H9 (cell line): Measurements from ENCODE around the gene CPNE2. TPM values are rescaled to one million over a fixed set of nuclear protein-coding genes. Genes with fewer than 3 reads are reported as not detected.

Source experiments
- DNase-seq: peaks from one replicate; pipeline ENCODE4 v3.0.0-alpha.2; 2017
- H2AFZ ChIP-seq: one replicate; pipeline ENCODE4 v1.6.1; 2013; ENCODE audit warnings: mild to moderate bottlenecking, low read length, control low read depth, moderate library complexity
- H2AK5ac ChIP-seq: 2 replicates; pipeline ENCODE4 v1.6.1; 2013; ENCODE audit warnings: low read length, control low read depth, mixed read lengths; ENCODE audit not compliant: insufficient read length
- H2BK120ac ChIP-seq: one replicate; pipeline ENCODE4 v1.6.1; 2013; ENCODE audit warnings: low read depth, mild to moderate bottlenecking, low read length, control low read depth, inconsistent platforms; ENCODE audit not compliant: poor library complexity, severe bottlenecking
- H2BK12ac ChIP-seq: 2 replicates; pipeline ENCODE4 v1.6.1; 2013; ENCODE audit warnings: low read length, control low read depth, mixed read lengths, low read depth; ENCODE audit not compliant: insufficient read length
- H2BK15ac ChIP-seq: 2 replicates; pipeline ENCODE4 v1.6.1; 2013; ENCODE audit warnings: low read depth, low read length, control low read depth
- H2BK20ac ChIP-seq: one replicate; pipeline ENCODE4 v1.6.1; 2013; ENCODE audit warnings: low read depth, mild to moderate bottlenecking, low read length, control low read depth, inconsistent platforms; ENCODE audit not compliant: poor library complexity, severe bottlenecking
- H2BK5ac ChIP-seq: 2 replicates; pipeline ENCODE4 v1.6.1; 2013; ENCODE audit warnings: low read length, control low read depth, mixed read lengths; ENCODE audit not compliant: insufficient read length
- H3K14ac ChIP-seq: 2 replicates; pipeline ENCODE4 v1.6.1; 2013; ENCODE audit warnings: low read length, control low read depth; ENCODE audit not compliant: insufficient read depth
- H3K18ac ChIP-seq: 2 replicates; pipeline ENCODE4 v1.6.1; 2013; ENCODE audit warnings: low read depth, mild to moderate bottlenecking, mixed read lengths, low read length, control low read depth; ENCODE audit not compliant: insufficient read length
- H3K23ac ChIP-seq: 2 replicates; pipeline ENCODE4 v1.6.1; 2013; ENCODE audit warnings: low read length, control low read depth, mixed read lengths, low read depth; ENCODE audit not compliant: insufficient read length
- H3K23me2 ChIP-seq: 2 replicates; pipeline ENCODE4 v1.6.1; 2013; ENCODE audit warnings: low read depth, mild to moderate bottlenecking, mixed read lengths, low read length, control low read depth; ENCODE audit not compliant: insufficient read length, poor library complexity, severe bottlenecking
- H3K27ac ChIP-seq: 2 replicates; pipeline ENCODE4 v1.5.1; 2013; ENCODE audit warnings: low read length, control low read depth, mixed read lengths, low read depth; ENCODE audit not compliant: insufficient read length
- H3K27me3 ChIP-seq: 2 replicates; pipeline ENCODE4 v1.6.1; 2013; ENCODE audit warnings: low read length, control low read depth, inconsistent platforms; ENCODE audit not compliant: insufficient read depth
- H3K4ac ChIP-seq: 2 replicates; pipeline ENCODE4 v1.6.1; 2013; ENCODE audit warnings: low read depth, mild to moderate bottlenecking, control low read depth, inconsistent platforms, low read length, moderate library complexity
- H3K4me1 ChIP-seq: 2 replicates; pipeline ENCODE4 v1.6.1; 2013; ENCODE audit warnings: low read length, control low read depth, inconsistent platforms; ENCODE audit not compliant: insufficient read depth
- H3K4me2 ChIP-seq: 2 replicates; pipeline ENCODE4 v1.6.1; 2013; ENCODE audit warnings: low read length, control low read depth, mixed read lengths; ENCODE audit not compliant: insufficient read length, insufficient read depth
- H3K56ac ChIP-seq: 2 replicates; pipeline ENCODE4 v1.6.1; 2013; ENCODE audit warnings: low read depth, mild to moderate bottlenecking, mixed read lengths, low read length, control low read depth; ENCODE audit not compliant: insufficient read length
- H3K79me1 ChIP-seq: 2 replicates; pipeline ENCODE4 v1.6.1; 2013; ENCODE audit warnings: low read depth, mild to moderate bottlenecking, moderate library complexity, low read length, control low read depth, inconsistent platforms; ENCODE audit not compliant: insufficient read depth, poor library complexity, severe bottlenecking
- H3K79me2 ChIP-seq: 2 replicates; pipeline ENCODE4 v1.6.1; 2013; ENCODE audit warnings: low read length, control low read depth, inconsistent platforms; ENCODE audit not compliant: insufficient read depth
- H3K9ac ChIP-seq: 2 replicates; pipeline ENCODE4 v1.6.1; 2013; ENCODE audit warnings: low read length, control low read depth, mixed read lengths; ENCODE audit not compliant: insufficient read length; ENCODE audit errors: extremely low read depth
- H3K9me3 ChIP-seq: one replicate; pipeline ENCODE4 v1.6.1; 2013; ENCODE audit warnings: low read depth, low read length, inconsistent platforms; ENCODE audit not compliant: control insufficient read depth
- H3T11ph ChIP-seq: one replicate; pipeline ENCODE4 v1.6.1; 2013; ENCODE audit warnings: mild to moderate bottlenecking, low read length, control low read depth, inconsistent platforms
- H4K20me1 ChIP-seq: one replicate; pipeline ENCODE4 v1.6.1; 2013; ENCODE audit not compliant: control insufficient read depth, insufficient read length, insufficient read depth
- H4K5ac ChIP-seq: 2 replicates; pipeline ENCODE4 v1.6.1; 2013; ENCODE audit warnings: low read depth, mild to moderate bottlenecking, mixed read lengths, low read length, control low read depth; ENCODE audit not compliant: insufficient read length
- H4K8ac ChIP-seq: replicated peaks from 2 replicates; pipeline ENCODE4 v1.6.1; 2013; ENCODE audit warnings: low read length, control low read depth, mixed read lengths, low read depth; ENCODE audit not compliant: insufficient read length
- H4K91ac ChIP-seq: 2 replicates; pipeline ENCODE4 v1.6.1; 2013; ENCODE audit warnings: low read depth, mild to moderate bottlenecking, moderate library complexity, mixed read lengths, low read length, control low read depth; ENCODE audit not compliant: insufficient read length
- H3K27ac Mint-ChIP-seq, 3 experiments: 2 replicates in 2 of 3; 3 replicates in 1 of 3; pipeline ENCODE4 v1.8.0; 2020 to 2021; ENCODE audit warnings: mixed read lengths in 3 of 3, mild to moderate bottlenecking in 1 of 3, moderate library complexity in 1 of 3
- H3K27me3 Mint-ChIP-seq: 2 replicates; pipeline ENCODE4 v1.8.0; 2021; ENCODE audit warnings: low read depth, mild to moderate bottlenecking, moderate library complexity, mixed read lengths
- H3K36me3 Mint-ChIP-seq, 3 experiments: 2 replicates in 2 of 3; 3 replicates in 1 of 3; pipeline ENCODE4 v1.8.0; 2020 to 2021; ENCODE audit warnings: low read depth in 3 of 3, mixed read lengths in 3 of 3; ENCODE audit not compliant: insufficient read depth in 1 of 3
- H3K4me1 Mint-ChIP-seq, 2 experiments: 2 replicates each; pipeline ENCODE4 v1.8.0; 2020; ENCODE audit warnings: mixed read lengths in 2 of 2
- H3K4me3 Mint-ChIP-seq, 2 experiments: 2 replicates in 1 of 2; 3 replicates in 1 of 2; pipeline ENCODE4 v1.8.0; 2020 to 2021; ENCODE audit warnings: mild to moderate bottlenecking in 2 of 2, mixed read lengths in 2 of 2, moderate library complexity in 1 of 2
- H3K9me3 Mint-ChIP-seq, 2 experiments: 2 replicates in 1 of 2; 3 replicates in 1 of 2; pipeline ENCODE4 v1.8.0; 2020; ENCODE audit warnings: mild to moderate bottlenecking in 2 of 2, mixed read lengths in 2 of 2, moderate library complexity in 1 of 2
- WGBS: extraction: QIAGEN DNeasy Blood & Tissue Kit; methylation state at CpG from one replicate; pipeline ENCODE4 v1.1.7; 2013; ENCODE audit warnings: missing lambda C conversion rate, low lambda C conversion rate, mixed read lengths; ENCODE audit not compliant: insufficient read length; ENCODE audit errors: extremely low coverage; 5-methylcytosine and 5-hydroxymethylcytosine counted together
- total RNA-seq: library from RNA; stranded (reverse); gene quantifications from 2 replicates; pipeline ENCODE4 v1.2.1, GENCODE V29; 2021
- TF ChIP-seq, protein P1 (sequence below): fragments of 200-600 bp; sonication (generic); conservative IDR thresholded peaks from 3 replicates; pipeline ENCODE4 v1.8.0; 2021; ENCODE audit warnings: antibody characterized with exemption, mild to moderate bottlenecking

The CPNE2 gene
- total RNA-seq, 1 experiment from 2014 or later: 8.0 TPM

DNA sequence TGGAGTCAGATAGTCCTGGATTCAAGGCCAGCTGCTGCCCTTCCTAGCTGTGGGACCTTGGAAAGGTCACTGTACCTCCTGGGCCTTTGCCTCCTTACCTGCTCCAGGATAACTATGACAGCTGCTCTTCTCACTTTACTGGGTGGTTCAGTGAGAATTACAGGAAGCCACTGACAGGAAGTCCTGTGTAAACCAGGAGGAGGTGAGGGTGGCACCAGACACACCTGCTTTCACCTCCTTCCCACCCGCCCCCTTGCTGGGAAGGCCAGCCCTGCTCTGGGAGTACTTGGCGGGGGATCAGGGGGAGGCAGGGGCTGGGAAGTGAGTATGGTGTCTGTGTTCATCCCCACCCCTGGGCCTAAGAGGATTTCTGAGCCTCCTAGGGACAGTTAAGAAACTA, 42.6 kb downstream of the CPNE2 start:
- no peak overlapping the region for H3K27ac Mint-ChIP-seq
- Histone ChIP-seq H4K8ac (no peak overlapping the region), H2AK5ac (no peak overlapping the region), H3K9ac (no peak overlapping the region), H3K9me3 (no peaks in the 10 kb centered on the region), H3K4me2 (no peak overlapping the region), H2BK12ac (no peak overlapping the region), H3K79me2 (no peaks in the 10 kb centered on the region), H4K20me1 (no peaks in the 10 kb centered on the region), H3K23me2 (no peaks in the 10 kb centered on the region), H2BK20ac (no peak overlapping the region), H3T11ph (no peak overlapping the region), H2BK120ac (no peak overlapping the region), H4K5ac (no peak overlapping the region), H2BK15ac (no peak overlapping the region), H3K18ac (no peak overlapping the region), H3K23ac (no peak overlapping the region), H3K27ac (no peak overlapping the region), H3K56ac (no peak overlapping the region), H2BK5ac (no peak overlapping the region), H3K14ac (no peak overlapping the region), H4K91ac (no peak overlapping the region), H3K27me3 (no peaks in the 10 kb centered on the region), H3K79me1 (no peaks in the 10 kb centered on the region), H2AFZ (no peak overlapping the region), H3K4me1 (no peaks in the 10 kb centered on the region), H3K4ac (no peak overlapping the region)
- TF ChIP-seq, protein P1, sequence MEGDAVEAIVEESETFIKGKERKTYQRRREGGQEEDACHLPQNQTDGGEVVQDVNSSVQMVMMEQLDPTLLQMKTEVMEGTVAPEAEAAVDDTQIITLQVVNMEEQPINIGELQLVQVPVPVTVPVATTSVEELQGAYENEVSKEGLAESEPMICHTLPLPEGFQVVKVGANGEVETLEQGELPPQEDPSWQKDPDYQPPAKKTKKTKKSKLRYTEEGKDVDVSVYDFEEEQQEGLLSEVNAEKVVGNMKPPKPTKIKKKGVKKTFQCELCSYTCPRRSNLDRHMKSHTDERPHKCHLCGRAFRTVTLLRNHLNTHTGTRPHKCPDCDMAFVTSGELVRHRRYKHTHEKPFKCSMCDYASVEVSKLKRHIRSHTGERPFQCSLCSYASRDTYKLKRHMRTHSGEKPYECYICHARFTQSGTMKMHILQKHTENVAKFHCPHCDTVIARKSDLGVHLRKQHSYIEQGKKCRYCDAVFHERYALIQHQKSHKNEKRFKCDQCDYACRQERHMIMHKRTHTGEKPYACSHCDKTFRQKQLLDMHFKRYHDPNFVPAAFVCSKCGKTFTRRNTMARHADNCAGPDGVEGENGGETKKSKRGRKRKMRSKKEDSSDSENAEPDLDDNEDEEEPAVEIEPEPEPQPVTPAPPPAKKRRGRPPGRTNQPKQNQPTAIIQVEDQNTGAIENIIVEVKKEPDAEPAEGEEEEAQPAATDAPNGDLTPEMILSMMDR: no peak
- no peaks in the 10 kb centered on the region for H3K36me3 Mint-ChIP-seq
- H3K4me1 Mint-ChIP-seq: peaks cover 0 to 16% of the 10 kb centered on the region in 2 experiments; a peak in 3 of 4 replicates
- DNase-seq: no peak
- H3K4me3 Mint-ChIP-seq: no peak overlapping the region
- H3K27me3 Mint-ChIP-seq: no peaks in the 10 kb centered on the region
- H3K9me3 Mint-ChIP-seq: no peaks in the 10 kb centered on the region
- no CpG with 5 or more reads among the region's 2 CpGs for WGBS
